GM20000 (cell line): Measurements from ENCODE around the gene PWP2.

Experiments used
- DNase-seq: peaks from one replicate; pipeline ENCODE4 v3.0.0; 2012; ENCODE audit warnings: low spot score
- TF ChIP-seq, protein P1 (sequence below): IDR thresholded peaks from 2 replicates; pipeline ENCODE4 v1.5.1; 2012; ENCODE audit warnings: mild to moderate bottlenecking, control low read depth; ENCODE audit errors: extremely low read depth, missing control alignments

PWP2 gene

DNA sequence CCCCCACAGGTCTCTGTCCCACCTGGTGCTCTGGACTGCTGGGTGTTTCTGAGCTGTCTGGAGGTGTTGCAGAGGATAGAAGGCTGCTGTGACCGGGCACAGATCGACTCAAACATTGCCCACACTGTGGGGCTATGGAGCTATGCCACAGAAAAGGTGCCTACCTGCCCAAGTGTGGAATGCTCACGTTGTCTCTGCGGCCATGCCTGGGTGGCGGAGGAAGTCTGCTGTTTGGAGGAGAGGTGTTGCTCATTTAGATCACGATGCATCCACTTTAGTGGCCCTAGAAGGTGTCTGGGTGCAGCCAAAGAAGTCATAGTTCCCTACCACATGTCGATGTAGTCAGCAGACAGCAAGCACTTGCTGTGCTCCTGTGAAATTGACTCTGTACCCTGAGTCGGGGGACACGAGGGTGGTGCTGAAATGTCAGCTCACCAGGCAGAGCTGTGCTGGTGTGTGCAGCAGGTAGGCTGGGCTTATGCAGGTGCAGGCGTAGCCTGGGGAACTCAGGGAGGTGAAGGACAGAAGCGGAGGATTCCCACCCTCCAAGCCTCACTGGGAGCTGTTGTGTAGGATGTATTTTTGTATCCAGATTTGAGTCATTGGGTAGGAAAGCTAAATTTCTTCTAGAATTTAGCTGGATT, 32.8 kb upstream of the PWP2 start:
- DNase-seq = no peak
- TF ChIP-seq, protein P1, sequence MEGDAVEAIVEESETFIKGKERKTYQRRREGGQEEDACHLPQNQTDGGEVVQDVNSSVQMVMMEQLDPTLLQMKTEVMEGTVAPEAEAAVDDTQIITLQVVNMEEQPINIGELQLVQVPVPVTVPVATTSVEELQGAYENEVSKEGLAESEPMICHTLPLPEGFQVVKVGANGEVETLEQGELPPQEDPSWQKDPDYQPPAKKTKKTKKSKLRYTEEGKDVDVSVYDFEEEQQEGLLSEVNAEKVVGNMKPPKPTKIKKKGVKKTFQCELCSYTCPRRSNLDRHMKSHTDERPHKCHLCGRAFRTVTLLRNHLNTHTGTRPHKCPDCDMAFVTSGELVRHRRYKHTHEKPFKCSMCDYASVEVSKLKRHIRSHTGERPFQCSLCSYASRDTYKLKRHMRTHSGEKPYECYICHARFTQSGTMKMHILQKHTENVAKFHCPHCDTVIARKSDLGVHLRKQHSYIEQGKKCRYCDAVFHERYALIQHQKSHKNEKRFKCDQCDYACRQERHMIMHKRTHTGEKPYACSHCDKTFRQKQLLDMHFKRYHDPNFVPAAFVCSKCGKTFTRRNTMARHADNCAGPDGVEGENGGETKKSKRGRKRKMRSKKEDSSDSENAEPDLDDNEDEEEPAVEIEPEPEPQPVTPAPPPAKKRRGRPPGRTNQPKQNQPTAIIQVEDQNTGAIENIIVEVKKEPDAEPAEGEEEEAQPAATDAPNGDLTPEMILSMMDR = no peak

GRCh38 chr21:44076316-44076715, 30.9 kb upstream of the PWP2 start:
- TF ChIP-seq, protein P1 = no peak
- DNase-seq = no peak

DNA sequence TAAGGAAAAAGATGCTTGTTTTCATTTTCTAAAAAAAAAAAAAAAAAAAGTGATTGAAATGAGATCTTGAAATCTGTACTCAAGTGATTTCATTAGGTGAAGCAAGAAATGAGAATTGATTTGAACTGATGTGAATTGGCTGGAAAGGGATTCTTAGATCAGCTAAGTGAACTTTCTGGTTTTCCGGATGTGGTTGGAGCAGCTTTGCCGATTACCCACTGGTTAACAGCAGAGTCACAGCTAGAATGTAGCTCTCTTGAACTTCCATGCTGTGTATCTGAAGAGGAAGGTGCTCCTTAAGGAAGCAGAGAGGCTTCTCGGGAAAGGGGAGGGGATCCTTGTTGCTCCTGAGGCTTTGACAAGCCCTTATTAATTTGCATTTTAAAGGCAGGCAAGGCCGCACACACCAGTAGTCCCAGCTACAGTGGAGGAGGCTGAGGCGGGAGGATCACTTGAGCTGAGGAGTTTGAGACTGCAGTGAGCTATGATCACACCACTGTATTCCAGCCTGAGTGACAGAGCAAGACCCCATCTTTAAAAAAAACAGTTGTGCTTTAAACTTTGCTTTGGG, 28.7 kb upstream of the PWP2 start:
- TF ChIP-seq, protein P1 = no peak
- no peak for DNase-seq

- DNase-seq = no peak
- TF ChIP-seq, protein P1 = no peak
Observed at GRCh38 chr21:44079446-44079845, 27.8 kb upstream of the PWP2 start.

- TF ChIP-seq, protein P1 = no peak
- DNase-seq = no peak
Observed at GRCh38 chr21:44079846-44080245, 27.4 kb upstream of the PWP2 start.

- TF ChIP-seq, protein P1 = no peak
- DNase-seq = no peak
Observed at GRCh38 chr21:44082648-44083440, 24.4 kb upstream of the PWP2 start.

- TF ChIP-seq, protein P1 = no peak
- DNase-seq = no peak
Observed at GRCh38 chr21:44083631-44084291, 23.4 kb upstream of the PWP2 start.
